HG03196 (cell line): Measurements from ENCODE around the gene RIN3.

Experiments
- ATAC-seq: cut with Tn5 transposase; IDR thresholded peaks from one replicate; pipeline ENCODE4 v1.9.1; 2021; ENCODE audit not compliant: unreplicated experiment

RIN3 gene

GRCh38 chr14:92575061-92575747 is 61.6 kb downstream of the RIN3 start:
- ATAC-seq: no peak

- no peak for ATAC-seq
Observed at GRCh38 chr14:92575748-92576303, 62.2 kb downstream of the RIN3 start.

DNA sequence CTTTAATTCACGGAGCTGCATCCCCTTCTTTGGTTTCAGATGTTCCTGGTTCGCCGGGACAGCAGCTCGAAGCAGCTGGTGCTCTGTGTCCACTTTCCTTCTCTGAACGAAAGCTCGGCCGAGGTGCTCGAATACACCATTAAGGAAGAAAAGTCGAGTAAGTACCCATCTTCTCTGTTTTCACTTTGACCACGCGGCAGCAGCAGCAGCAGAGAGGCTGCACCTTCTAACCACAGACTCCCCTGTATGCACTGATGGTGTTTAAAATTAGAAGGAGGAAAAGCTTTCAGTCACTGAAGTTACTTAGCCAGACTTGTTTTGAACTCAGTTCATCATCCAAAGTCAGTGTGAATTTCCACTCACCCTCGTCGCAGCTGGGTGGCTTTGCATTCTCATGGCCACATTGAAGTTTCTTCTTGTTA is 63.8 kb downstream of the RIN3 start:
- peak; percentile 70 for ATAC-seq

DNA sequence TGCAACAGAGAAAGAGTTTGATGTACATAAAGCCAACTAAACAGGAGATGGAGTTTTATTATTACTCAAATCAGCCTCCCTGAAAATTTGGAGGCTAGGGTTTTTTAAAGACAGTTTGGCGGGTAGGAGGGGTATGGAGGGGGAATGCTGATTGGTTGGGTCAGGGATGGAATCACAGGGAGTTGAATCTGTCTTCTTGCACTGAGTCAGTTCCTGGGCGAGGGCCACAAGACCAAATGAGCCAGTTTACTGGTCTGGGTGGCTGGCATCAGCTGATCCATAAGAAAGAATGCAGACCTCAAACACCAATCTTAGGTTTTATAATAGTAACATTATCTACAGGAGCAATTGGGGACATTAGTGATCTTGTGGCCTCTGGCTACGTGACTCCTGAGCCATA is 64.9 kb downstream of the RIN3 start:
- no peak for ATAC-seq

GRCh38 chr14:92579244-92579936 is 65.8 kb downstream of the RIN3 start:
- no peak for ATAC-seq

GRCh38 chr14:92581206-92581605 is 67.6 kb downstream of the RIN3 start:
- ATAC-seq: no peak

GRCh38 chr14:92581966-92582566 is 68.5 kb downstream of the RIN3 start:
- no peak for ATAC-seq

GRCh38 chr14:92582706-92583452 is 69.3 kb downstream of the RIN3 start:
- ATAC-seq: peak; percentile 58

- ATAC-seq: no peak
Observed at GRCh38 chr14:92584220-92584619, 70.6 kb downstream of the RIN3 start.

DNA sequence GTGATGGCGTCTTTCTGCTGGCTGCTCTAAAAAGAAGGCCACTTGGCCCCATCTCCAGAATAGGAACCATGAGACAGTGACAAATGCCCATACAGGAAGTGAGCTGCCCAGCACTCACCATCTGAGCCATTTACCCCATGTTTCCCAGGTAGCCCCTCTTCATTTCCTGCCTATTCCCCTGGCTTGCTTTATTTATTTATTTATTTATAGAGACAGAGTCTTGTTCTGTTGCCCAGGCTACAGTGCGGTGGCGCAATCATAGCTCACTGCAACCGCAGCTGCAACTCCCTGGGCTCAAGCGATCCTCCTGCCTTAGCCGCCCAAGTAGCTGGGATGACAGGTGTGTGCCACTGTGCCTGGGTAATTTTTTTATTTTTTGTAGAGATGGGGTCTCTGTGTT is 71.2 kb downstream of the RIN3 start:
- ATAC-seq: no peak

DNA sequence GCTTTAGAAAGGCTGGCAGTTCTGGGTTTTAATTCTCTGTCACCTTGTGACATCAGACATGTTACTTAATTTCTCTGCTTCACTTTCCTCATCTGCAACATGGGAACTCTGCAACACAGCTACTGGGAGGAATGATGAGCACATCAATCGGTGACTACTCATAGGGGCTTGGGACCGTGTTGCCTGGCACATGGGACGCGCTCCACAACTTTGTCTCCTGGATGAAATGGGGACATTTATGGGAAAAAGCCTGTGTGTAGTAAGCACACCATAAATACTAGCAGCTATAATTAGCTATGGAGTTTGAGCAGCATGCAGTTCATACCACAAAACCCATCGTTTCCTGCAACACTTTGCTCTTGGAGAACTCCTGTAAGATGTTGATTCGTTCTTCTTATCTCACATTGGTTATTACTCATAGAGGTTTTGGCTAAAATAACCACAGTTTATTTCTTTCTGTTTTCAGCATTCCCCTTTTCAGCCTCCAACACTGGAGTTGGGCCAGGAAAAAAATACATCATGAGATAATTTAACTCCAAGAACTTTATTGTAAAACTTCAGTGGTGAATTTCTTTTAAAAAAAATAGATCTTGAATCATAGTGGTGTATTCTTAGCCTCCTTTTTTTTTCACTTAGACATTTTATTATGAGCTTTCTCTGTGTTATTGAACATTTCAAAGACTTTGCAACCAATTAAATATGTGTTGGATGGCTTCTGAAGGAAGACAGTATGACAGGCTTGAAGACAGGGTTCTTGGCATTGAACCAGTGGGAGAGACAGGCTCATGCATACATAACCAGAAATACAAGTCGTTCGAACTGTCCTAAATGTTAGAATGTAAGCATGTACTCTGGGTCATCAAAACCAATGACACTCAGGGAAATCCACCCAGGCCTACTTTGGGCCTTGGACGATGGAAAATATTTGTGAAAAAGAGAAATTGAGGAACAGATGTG is 72.7 kb downstream of the RIN3 start:
- ATAC-seq: no peak

DNA sequence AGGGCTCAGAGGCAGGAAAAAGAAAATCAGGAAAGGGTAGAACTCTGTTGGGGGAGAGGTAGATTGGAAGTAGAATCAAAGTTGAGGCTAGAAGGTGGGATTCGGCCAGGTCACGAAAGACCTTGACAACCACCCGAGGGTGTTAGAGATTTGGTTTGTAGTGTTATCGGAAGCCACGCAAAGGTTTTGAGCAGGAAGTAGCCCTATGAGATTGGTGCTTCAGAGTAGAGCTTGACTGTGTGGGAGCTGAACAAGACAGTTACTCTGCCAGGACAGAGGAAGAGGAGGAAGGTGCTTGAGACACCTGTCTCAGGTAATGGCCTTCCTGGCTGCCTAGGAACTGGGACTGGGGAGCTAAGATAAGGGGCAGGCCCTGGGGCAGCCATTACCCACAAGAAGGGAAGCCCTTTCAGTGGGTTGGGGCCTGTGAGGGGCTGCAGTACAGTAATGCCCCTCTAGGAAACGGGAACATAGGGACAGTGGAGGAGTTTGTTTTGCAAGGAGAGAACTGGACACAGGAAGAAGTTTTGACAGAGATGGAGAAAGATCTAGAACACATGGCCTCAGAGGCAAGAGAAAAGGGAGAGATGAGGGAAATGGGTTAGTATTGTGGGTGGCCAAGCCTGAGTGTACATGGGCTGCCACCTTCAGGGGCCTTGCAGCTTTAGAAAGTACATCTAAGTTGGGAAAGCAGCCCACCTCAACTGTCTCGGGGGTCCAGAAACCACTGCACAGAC is 73.5 kb downstream of the RIN3 start:
- ATAC-seq: no peak

DNA sequence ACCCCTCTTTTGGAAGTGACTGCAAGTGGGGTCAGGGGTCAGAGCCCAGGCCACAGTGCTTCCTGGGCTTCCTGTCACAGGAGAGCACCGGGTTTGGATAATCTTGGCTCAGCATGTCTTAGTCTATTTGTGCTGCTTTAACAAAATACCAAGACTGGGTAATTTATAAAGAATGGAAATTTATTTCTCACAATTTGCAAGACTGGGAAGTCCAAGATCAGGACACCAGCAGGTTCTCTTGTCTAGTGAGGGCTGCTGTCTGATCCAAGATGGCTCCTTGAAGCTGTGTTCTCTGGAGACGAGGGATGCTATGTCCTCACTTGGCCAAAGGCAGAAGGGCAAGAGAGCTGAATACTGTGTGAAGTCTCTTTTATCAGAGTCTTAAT is 74.1 kb downstream of the RIN3 start:
- ATAC-seq: no peak

- ATAC-seq: no peak
Observed at GRCh38 chr14:92589213-92589852, 75.8 kb downstream of the RIN3 start.

DNA sequence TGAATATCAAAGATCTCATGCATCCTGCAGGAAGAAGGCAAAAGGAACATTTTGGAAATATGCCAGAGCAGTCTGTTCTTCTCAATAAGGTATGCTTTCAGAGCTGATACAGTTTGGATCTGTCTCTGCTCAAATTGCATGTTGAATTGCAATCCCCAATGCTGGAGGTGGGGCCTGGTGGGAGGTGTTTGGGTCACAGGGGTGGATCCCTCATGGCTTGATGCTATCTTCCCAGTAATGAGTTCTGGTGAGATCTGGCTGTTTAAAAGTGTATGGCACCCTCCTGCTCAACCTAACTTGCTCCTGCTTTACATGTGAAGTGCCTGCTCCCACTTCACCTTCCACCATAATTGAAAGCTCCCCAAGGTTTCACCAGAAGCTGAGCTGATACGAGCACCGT is 76.6 kb downstream of the RIN3 start:
- no peak for ATAC-seq

DNA sequence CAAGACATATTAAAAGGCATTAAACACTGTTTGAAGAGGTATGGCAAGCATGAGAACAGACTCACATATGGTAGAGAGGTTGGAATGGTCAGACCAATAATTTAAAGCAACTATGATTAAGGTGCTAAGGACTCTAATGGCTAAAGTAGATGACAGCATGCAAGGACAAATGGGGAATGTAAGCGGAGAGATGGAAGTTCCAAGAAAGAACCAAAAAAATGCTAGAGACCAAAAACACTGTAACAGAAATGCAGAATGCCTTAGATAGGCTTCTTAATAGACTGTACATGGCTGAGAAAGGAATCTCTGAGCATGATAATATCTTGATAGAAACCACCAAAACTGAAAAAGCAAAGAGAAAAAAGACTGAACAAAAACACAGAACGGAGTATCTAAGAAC is 77.4 kb downstream of the RIN3 start:
- ATAC-seq: no peak

DNA sequence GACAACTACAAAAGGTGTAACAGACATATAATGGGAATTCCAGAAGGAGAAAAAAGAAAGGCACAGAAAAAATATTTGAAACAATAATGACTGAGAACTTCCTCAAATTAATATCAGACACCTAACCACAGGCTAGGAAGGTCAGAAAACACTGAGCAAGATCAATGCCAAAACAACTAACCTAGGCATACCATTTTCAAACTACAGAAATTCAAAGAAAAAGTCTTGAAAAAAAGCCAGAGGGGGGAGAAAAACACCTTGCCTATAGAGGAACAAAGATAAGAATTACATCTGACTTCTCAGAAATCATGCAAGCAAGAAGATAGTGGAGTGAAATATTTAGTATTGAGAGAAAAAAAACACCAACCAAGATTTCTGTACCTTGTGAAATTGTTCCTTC is 77.8 kb downstream of the RIN3 start:
- no peak for ATAC-seq

DNA sequence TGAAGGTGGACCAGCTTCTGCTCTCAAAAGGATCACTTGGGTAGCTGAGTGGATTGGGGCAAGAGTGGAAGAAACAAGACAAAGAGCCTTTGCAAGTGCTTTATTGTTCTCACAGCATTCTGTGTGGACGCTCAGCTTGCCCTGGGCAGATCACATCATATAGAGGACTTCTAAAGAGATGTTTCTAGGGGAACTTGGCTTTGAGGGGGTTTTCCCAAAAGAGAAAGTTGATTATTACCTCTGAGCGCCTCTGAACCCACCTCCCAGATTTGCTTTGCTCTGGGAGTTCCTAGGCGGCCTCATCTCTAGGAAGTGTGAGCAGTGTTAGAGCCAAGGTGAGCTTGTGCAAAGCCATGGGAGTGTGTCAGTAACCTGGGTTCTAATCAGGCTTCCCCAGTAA is 81.7 kb downstream of the RIN3 start:
- no peak for ATAC-seq

DNA sequence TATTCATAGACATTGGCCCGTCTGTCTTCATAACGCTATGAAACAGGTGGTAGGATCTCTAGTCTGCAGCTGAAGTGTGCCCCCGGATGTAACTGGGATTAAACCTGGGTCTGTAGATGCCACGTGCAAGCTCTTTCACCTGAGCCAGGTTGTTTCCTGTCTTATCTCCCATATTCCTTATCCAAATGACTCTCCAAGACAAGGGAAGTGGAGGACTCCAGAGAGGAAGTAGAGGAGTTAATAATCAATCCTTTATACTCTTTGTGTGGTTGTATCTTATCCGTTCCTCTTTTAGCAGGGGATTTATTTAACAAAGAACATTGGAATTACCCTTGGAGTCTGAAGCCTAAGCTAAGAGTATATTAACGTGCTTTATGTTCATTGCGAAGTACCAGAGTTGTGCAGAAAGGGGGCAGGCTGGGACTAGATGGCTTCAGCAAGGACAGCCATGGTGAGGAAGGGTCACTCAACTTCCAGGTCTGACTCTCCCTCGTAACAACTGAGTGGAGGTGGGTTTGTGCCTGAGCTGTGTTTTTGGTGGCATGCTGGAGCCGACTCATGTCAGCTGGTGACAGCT is 82.8 kb downstream of the RIN3 start:
- no peak for ATAC-seq
